H1 (cell line): Measurements from ENCODE around the gene NUP188. TPM values are rescaled to one million over a fixed set of nuclear protein-coding genes. Genes with fewer than 3 reads are reported as not detected.
A peak's percentile ranks its signal among the peaks of the same experiment; 100 is the strongest.

ENCODE experiments used
- CTCF ChIA-PET: fragments of 300-600 bp; sonication (Branson Sonifier 250); formaldehyde crosslinking; loops from one replicate; lab custom pipeline; 2021; ENCODE audit not compliant: partially characterized antibody; lab: Charles Lee
- POLR2A ChIA-PET: fragments of 300-600 bp; sonication (Branson Sonifier 250); formaldehyde crosslinking; loops from one replicate; lab custom pipeline; 2021; ENCODE audit warnings: inconsistent platforms; ENCODE audit not compliant: partially characterized antibody; lab: Charles Lee
- DNase-seq, 2 experiments: peaks; one replicate each; pipeline versions ENCODE4 v3.0.0 to v3.0.0-alpha.2; 2010 to 2022; ENCODE audit warnings: low spot score in 2 of 2, low read depth in 1 of 2, mixed read lengths in 1 of 2
- FAIRE-seq: peaks from 2 replicates; lab custom pipeline; 2011; peaks lifted over from hg19 to GRCh38; lab: Jason Lieb, UNC
- H2AFZ ChIP-seq: 2 replicates; pipeline ENCODE4 v1.8.1; 2012; ENCODE audit warnings: low read length, inconsistent platforms
- H2AK5ac ChIP-seq: 2 replicates; pipeline ENCODE4 v1.6.1; 2013; ENCODE audit warnings: low read depth, low read length
- H2BK120ac ChIP-seq: replicated peaks from 2 replicates; pipeline ENCODE3; 2013; ENCODE audit warnings: low read depth, low read length, inconsistent platforms
- H2BK12ac ChIP-seq: 2 replicates; pipeline ENCODE4 v1.6.1; 2013; ENCODE audit warnings: low read depth, low read length
- H2BK15ac ChIP-seq: 2 replicates; pipeline ENCODE4 v1.6.1; 2013; ENCODE audit warnings: low read length
- H2BK20ac ChIP-seq: 2 replicates; pipeline ENCODE4 v1.6.1; 2013; ENCODE audit warnings: low read length
- H2BK5ac ChIP-seq: 2 replicates; pipeline ENCODE4 v1.6.1; 2013; ENCODE audit warnings: low read depth, low read length
- H3K14ac ChIP-seq: 2 replicates; pipeline ENCODE4 v1.6.1; 2013; ENCODE audit warnings: inconsistent platforms; ENCODE audit not compliant: insufficient read length
- H3K18ac ChIP-seq: 2 replicates; pipeline ENCODE4 v1.6.1; 2013; ENCODE audit warnings: low read length; ENCODE audit errors: extremely low read depth
- H3K23ac ChIP-seq: 2 replicates; pipeline ENCODE4 v1.6.1; 2013; ENCODE audit warnings: inconsistent platforms; ENCODE audit not compliant: insufficient read length
- H3K23me2 ChIP-seq: 2 replicates; pipeline ENCODE4 v1.6.1; 2013; ENCODE audit warnings: low read depth, low read length
- H3K27ac ChIP-seq: 2 replicates; pipeline ENCODE4 v1.6.1; 2011; ENCODE audit warnings: low read depth, low read length, inconsistent platforms
- H3K27me3 ChIP-seq, 4 experiments: replicated peaks in 1 of 4; 1 replicate in 1 of 4; 2 replicates in 3 of 4; pipeline versions ENCODE4 v1.6.1 to v1.8.1; 2011 to 2013; ENCODE audit warnings: low read length in 3 of 4, mild to moderate bottlenecking in 3 of 4, inconsistent platforms in 2 of 4, mixed read lengths in 2 of 4, moderate library complexity in 1 of 4; ENCODE audit not compliant: control insufficient read depth in 3 of 4, insufficient read depth in 3 of 4; ENCODE audit errors: extremely low read depth in 1 of 4
- H3K36me3 ChIP-seq, 4 experiments: 2 replicates each; pipeline versions ENCODE4 v1.6.1 to v1.8.1; 2011 to 2013; ENCODE audit warnings: mild to moderate bottlenecking in 4 of 4, low read length in 3 of 4, moderate library complexity in 2 of 4, control low read depth in 1 of 4, inconsistent platforms in 1 of 4; ENCODE audit not compliant: insufficient read depth in 4 of 4, control insufficient read depth in 2 of 4
- H3K4ac ChIP-seq: replicated peaks from 2 replicates; pipeline ENCODE3; 2013; ENCODE audit warnings: low read length, low read depth, mixed read lengths, inconsistent platforms; ENCODE audit not compliant: insufficient read length
- H3K4me1 ChIP-seq, 4 experiments: replicated peaks in 1 of 4; 1 replicate in 1 of 4; 2 replicates in 3 of 4; pipeline versions ENCODE4 v1.6.1 to v1.8.1; 2011 to 2013; ENCODE audit warnings: low read length in 3 of 4, inconsistent platforms in 2 of 4, mixed read lengths in 1 of 4; ENCODE audit not compliant: insufficient read depth in 4 of 4, control insufficient read depth in 3 of 4
- H3K4me2 ChIP-seq, 2 experiments: 2 replicates each; pipeline versions ENCODE4 v1.6.1 to v1.8.1; 2011 to 2013; ENCODE audit warnings: low read depth in 2 of 2, low read length in 2 of 2, control low read depth in 1 of 2, inconsistent platforms in 1 of 2, mild to moderate bottlenecking in 1 of 2; ENCODE audit not compliant: insufficient read depth in 1 of 2
- H3K4me3 ChIP-seq, 4 experiments: fragments of 200-600, 300-600 bp in 1 of 4; sonication (generic), shearing (Covaris generic), sonication (Bioruptor Twin) in 1 of 4; 2 replicates each; pipeline versions ENCODE4 v1.5.1 to v1.8.1; 2011 to 2016; ENCODE audit warnings: low read length in 4 of 4, low read depth in 3 of 4, control low read depth in 2 of 4, inconsistent platforms in 2 of 4, mild to moderate bottlenecking in 2 of 4, mixed read lengths in 1 of 4, moderate library complexity in 1 of 4; ENCODE audit not compliant: insufficient read depth in 2 of 4; ENCODE audit errors: extremely low read depth in 1 of 4
- H3K56ac ChIP-seq: replicated peaks from 2 replicates; pipeline ENCODE3; 2013; ENCODE audit warnings: low read depth, mild to moderate bottlenecking, mixed read lengths, low read length, inconsistent platforms; ENCODE audit not compliant: insufficient read length
- H3K79me1 ChIP-seq: 2 replicates; pipeline ENCODE4 v1.6.1; 2013; ENCODE audit warnings: low read depth, low read length, control low read depth
- H3K79me2 ChIP-seq, 2 experiments: 2 replicates each; pipeline versions ENCODE4 v1.6.1 to v1.8.1; 2012 to 2013; ENCODE audit warnings: low read length in 2 of 2, mild to moderate bottlenecking in 2 of 2, inconsistent platforms in 1 of 2; ENCODE audit not compliant: insufficient read depth in 2 of 2, control insufficient read depth in 1 of 2
- H3K9ac ChIP-seq, 4 experiments: replicated peaks in 1 of 4; 1 replicate in 1 of 4; 2 replicates in 3 of 4; pipeline versions ENCODE4 v1.6.1 to v1.8.1; 2011 to 2013; ENCODE audit warnings: low read depth in 3 of 4, low read length in 3 of 4, control low read depth in 2 of 4, mild to moderate bottlenecking in 2 of 4, moderate library complexity in 2 of 4, inconsistent platforms in 1 of 4; ENCODE audit errors: extremely low read depth in 1 of 4
- H3K9me3 ChIP-seq, 2 experiments: 2 replicates each; pipeline versions ENCODE4 v1.6.1 to v1.8.1; 2012 to 2013; ENCODE audit warnings: mild to moderate bottlenecking in 2 of 2, moderate library complexity in 2 of 2, control low read depth in 1 of 2, inconsistent platforms in 1 of 2, low read depth in 1 of 2, low read length in 1 of 2, mixed read lengths in 1 of 2; ENCODE audit not compliant: insufficient read depth in 2 of 2
- H4K20me1 ChIP-seq, 2 experiments: replicated peaks in 1 of 2; 2 replicates each; pipeline versions ENCODE3 to v1.8.1; 2011 to 2013; ENCODE audit warnings: inconsistent platforms in 2 of 2, low read length in 2 of 2, mild to moderate bottlenecking in 1 of 2; ENCODE audit not compliant: insufficient read depth in 2 of 2, control insufficient read depth in 1 of 2
- H4K5ac ChIP-seq: 2 replicates; pipeline ENCODE4 v1.6.1; 2013; ENCODE audit warnings: low read length, low read depth, mixed read lengths, inconsistent platforms; ENCODE audit not compliant: insufficient read length
- H4K8ac ChIP-seq: 2 replicates; pipeline ENCODE4 v1.8.0; 2013; ENCODE audit warnings: mild to moderate bottlenecking, moderate library complexity, low read length, inconsistent platforms; ENCODE audit not compliant: insufficient read depth; ENCODE audit errors: extremely low read depth
- H4K91ac ChIP-seq: replicated peaks from 2 replicates; pipeline ENCODE3; 2013; ENCODE audit warnings: low read length, mixed read lengths, inconsistent platforms; ENCODE audit not compliant: insufficient read length
- RFX5 ChIP-seq: IDR thresholded peaks from 2 replicates; pipeline ENCODE4 v1.6.1; 2011; ENCODE audit warnings: low read depth, low read length, improper control_type of control experiment, borderline replicate concordance
- SP4 ChIP-seq: IDR thresholded peaks from 2 replicates; pipeline ENCODE4 v1.6.1; 2012; ENCODE audit warnings: low read length, inconsistent platforms
- WGBS, 2 experiments: shearing (Covaris generic) in 1 of 2; methylation state at CpG; one replicate each; pipeline versions ENCODE4 v1.1.6 to v1.1.7; 2013 to 2015; ENCODE audit warnings: low lambda C conversion rate in 2 of 2, mixed read lengths in 2 of 2, inconsistent platforms in 1 of 2, low coverage in 1 of 2, missing lambda C conversion rate in 1 of 2; ENCODE audit not compliant: insufficient replicate concordance in 2 of 2, insufficient coverage in 1 of 2, insufficient read length in 1 of 2; ENCODE audit errors: extremely low coverage in 1 of 2, missing lambda C conversion rate in 1 of 2; 5-methylcytosine and 5-hydroxymethylcytosine counted together
- polyA plus RNA-seq, 7 experiments: library from polyadenylated mRNA; depleted of rRNA in 3 of 7; stranded (reverse) in 5 of 7; unstranded in 2 of 7; fragments of >200 nt in 5 of 7; fragments of 200-250 nt in 2 of 7; gene quantifications; 1 replicate in 5 of 7; 2 replicates in 1 of 7; 4 replicates in 1 of 7; pipeline versions ENCODE4 v1.2.1 to v1.2.3, GENCODE V29; 2011 to 2013; ENCODE audit warnings: missing spikeins in 2 of 7, mixed read lengths in 2 of 7
- total RNA-seq: library from RNA; stranded (reverse); fragmentation: NEBNext Ultra II Directional; extraction: Animal tissue kit (Norgen Biotek cat#: 25700); gene quantifications from 2 replicates; pipeline ENCODE4 v1.2.1, GENCODE V29; 2021

Gene NUP188
- total and polyA plus RNA-seq, 2 of the 8 experiments (the other 6 are each of a cell fraction or from before 2014, with no cell fraction given), result 90.1 to 111 TPM

DNA sequence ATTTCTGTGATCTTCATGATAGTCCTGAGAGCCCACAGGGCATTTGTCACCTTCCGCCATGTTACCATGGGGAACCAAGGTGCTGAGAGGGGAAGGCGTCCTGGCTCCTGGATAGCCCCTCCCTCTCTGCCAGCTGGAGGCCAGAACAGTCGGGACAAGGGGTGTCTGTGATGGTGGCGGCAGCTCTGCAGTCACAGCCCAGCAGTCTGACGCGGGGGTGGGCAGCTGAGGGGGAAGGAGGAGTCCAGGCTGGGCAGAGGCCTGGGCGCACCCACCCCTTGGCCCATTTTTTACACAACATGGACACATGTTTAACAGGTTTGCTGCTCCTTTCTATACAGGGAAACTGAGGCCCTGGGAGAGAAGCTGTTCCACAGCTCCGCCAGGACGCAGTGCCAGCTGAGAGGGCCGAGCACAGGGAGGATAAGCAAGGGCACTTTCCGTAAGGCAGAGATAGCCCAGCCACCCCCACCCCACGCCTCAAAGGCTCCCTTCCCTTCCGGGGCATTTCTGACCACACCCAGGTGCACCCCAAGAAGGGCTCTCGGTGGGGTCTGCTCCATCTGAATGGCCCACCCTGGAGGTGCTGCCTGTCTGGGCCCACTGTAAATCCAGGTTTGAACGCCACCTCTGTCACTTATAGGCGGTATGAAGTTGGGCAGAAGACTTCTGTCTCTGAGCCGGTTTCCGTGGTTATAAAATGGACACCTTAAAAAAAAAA is 48.5 kb upstream of the NUP188 start:
- DNase-seq (no peak), FAIRE-seq (no peak)
- H3K4me3 ChIP-seq, result no peak overlapping the region
- H4K5ac ChIP-seq, result no peak overlapping the region
- ChIA-PET CTCF (interaction anchor here (1.0 to 1.7 kb wide), 3 partner anchors 29 to 48 kb away, joined by 3 to 6 read pairs (median 3); no protein-coding TSS in a partner anchor), POLR2A (interaction anchor here (1.3 to 1.4 kb wide), 2 partner anchors 9 to 12 kb away, joined by 4 read pairs; no protein-coding TSS in a partner anchor)
- no peak overlapping the region for H2BK12ac ChIP-seq
- no peak overlapping the region; the same call in 1 of the 2 replicates for H3K18ac ChIP-seq
- H3K9ac ChIP-seq, result no peak overlapping the region
- no peak overlapping the region for H4K8ac ChIP-seq
- H2BK120ac ChIP-seq, result no peak overlapping the region
- no peaks in the 10 kb centered on the region for H3K27me3 ChIP-seq
- H3K14ac ChIP-seq, result no peak overlapping the region
- peaks cover 0 to 13% (median 2%) of the 10 kb centered on the region in 4 experiments; a peak in 4 of 8 replicates for H3K36me3 ChIP-seq
- H3K23me2 ChIP-seq, result no peaks in the 10 kb centered on the region
- H2BK15ac ChIP-seq, result no peak overlapping the region
- no peak overlapping the region for H2AFZ ChIP-seq
- H3K4ac ChIP-seq, result no peak overlapping the region
- H3K23ac ChIP-seq, result no peak overlapping the region
- WGBS, 2 experiments, result 97% methylated on average over 18 of the region's 18 CpGs; no CpG with 5 or more reads in 1 of the 2 experiments
- H4K91ac ChIP-seq, result no peak overlapping the region
- no peak overlapping the region for H3K27ac ChIP-seq
- peaks cover 0 to 15% (median 5%) of the 10 kb centered on the region in 4 experiments; a peak in 6 of 7 replicates for H3K4me1 ChIP-seq
- peaks cover 7 to 17% of the 10 kb centered on the region in 2 experiments for H4K20me1 ChIP-seq
- H2BK20ac ChIP-seq, result no peak overlapping the region
- H3K79me2 ChIP-seq, result peaks cover 3 to 72% of the 10 kb centered on the region in 2 experiments; a peak in 3 of 4 replicates
- no peak overlapping the region for H3K56ac ChIP-seq
- 0 out of 2 replicates have a peak overlapping the region, but pooled peaks have one; percentile 24 for H2BK5ac ChIP-seq
- no peak for TF ChIP-seq RFX5
- no peak for TF ChIP-seq SP4
- no peak overlapping the region for H3K4me2 ChIP-seq
- H3K9me3 ChIP-seq, result no peaks in the 10 kb centered on the region
- H3K79me1 ChIP-seq, result peaks cover 13% of the 10 kb centered on the region
- no peak overlapping the region for H2AK5ac ChIP-seq
